ENCODE results near the gene COX5B.

COX5B gene

DNA sequence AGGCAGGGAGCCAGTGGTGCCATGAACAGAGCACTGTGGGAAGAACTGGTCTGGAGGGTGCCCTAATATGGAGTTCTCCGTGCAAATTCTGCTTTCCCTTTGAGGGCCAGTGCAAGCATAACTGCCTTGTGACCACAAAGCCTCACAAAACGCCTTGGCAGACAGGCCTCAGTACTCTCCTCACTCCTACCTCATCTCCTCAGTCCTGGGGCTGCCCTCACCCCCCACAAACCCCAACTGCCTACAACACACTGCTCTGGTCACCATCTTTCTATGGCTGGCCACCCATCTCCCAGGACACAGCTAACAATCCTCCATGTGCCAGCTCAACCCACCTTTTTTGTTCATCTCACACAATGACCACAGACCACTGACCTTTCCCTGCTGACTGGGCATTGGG lies 8.9 kb downstream of the COX5B start:
- FAIRE-seq: no peak

- FAIRE-seq: no peak
These were observed 10.4 kb downstream of the COX5B start for GRCh38 chr2:97656129-97656755.

DNA sequence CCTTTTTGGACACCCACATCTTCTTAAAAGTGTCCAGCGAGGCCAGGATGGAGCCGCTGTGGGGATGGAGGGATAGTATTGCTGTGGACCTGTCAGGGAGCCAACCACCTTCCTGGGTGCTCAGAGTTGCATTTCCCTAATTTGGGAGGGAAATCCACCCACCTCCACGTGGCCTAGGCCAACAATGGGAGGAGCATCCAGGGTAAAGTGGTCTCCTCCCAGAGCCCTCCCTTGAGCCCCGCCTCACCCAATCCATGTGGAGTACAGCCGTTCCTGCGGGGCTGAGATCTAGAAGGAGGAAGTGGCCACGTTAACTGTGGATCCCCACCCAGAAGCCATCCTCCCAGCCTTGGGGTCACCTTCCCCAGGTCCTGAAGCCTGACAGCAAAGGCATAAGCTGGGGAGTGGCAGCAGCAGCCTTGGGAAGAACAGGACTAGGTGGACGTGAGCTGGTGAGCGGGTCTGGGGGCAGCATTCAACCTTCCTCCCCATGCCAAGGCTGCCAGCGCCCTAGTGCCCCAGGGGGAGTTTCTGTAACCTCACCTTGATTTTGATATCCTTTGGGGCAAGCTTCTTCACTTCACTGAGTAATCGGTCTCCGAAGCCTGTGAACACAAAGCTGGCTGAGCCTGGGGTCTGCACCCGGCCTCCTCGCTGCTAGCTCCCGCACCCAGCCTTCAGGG lies 11.2 kb downstream of the COX5B start:
- FAIRE-seq: no peak

DNA sequence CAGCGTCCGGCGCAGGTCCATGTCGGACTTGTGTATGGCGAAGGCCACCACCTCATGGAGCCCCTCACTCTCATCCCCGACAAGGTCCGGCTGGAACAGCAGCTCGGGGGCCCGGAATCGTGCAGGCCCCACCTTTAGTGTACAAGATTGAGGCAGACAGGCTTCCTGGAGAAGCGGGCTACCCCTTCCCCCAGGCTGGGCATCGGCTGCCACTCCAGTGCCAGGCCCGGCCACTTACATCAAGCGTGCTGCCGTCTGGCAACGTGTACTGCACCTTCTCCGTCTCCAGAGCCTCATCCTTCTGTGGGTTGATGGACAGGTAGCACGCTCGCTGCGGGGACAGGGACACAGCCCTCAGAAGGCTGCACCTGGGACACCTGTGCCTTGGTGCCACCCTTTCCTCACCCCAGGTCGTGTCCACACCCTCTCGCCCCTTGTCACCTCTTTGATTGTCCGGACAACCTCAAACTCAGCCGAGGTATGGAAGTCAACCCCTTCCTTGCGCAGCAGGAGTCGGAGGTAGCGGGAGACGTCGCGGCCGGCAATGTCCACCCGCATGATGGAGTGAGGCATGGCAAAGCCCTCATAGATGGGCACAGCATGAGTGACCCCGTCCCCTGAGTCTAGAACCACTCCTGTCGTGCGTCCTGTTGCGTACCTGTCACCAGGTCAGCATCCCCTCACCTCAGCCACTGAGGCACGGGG lies 12.3 kb downstream of the COX5B start:
- no peak for FAIRE-seq

DNA sequence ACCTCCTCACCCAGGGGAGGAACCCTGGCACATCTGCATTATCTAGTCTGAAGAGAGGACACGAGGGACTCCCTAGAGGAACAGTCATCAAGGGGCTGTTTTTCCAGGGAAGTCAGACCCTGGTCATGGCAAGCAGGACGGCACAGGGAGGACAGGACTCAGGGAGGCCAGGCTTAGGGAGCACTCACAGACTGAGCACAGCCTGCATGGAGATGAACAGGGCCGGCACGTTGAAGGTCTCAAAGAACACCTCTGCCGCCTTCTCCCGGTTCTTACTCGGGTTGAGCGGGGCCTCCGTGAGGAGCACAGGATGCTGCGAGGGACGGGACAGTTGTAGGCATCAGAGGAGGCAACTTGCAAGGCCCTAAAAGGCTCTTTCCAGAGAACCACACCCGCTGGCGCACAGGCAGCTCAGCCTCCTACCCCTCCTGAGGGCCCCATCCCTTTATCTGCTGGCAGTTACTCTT lies 12.9 kb downstream of the COX5B start:
- FAIRE-seq: no peak

DNA sequence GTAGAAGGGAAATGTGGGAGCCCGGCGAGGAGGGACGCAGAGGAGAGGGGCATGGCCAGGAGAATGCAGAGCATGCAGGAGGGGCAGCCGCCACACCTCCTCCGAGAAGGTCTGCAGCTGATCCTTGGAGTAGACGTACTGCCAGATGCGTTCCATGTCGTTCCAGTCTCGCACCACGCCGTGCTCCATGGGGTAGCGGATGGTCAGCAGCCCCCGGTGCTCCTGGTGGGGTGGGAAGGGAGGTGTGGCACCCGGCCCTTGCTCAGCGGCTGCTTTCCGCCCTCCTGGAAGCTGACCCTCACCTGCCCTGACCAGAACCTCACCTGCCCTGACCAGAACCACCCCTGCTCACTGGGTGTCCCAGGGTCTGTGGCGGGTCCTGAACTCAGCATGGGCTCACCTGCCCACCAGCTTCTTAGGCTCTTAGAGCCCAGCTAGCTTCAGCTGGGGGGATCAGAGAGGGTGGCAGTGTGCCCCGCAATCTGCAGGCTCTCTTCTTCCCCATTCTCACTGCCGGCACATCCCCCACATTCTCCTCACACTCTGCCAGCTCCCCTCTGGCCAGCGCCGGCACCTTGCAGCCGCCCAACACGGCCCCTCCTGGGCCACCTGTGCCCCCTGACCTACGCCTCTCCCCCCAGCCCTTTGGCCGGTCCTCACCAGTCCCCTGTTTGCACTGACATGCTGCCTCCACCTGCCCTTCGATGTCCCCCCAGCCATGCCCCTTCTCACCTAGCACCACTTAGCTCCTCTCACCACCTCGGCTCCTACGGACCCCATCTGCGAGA lies 13.6 kb downstream of the COX5B start:
- no peak for FAIRE-seq

DNA sequence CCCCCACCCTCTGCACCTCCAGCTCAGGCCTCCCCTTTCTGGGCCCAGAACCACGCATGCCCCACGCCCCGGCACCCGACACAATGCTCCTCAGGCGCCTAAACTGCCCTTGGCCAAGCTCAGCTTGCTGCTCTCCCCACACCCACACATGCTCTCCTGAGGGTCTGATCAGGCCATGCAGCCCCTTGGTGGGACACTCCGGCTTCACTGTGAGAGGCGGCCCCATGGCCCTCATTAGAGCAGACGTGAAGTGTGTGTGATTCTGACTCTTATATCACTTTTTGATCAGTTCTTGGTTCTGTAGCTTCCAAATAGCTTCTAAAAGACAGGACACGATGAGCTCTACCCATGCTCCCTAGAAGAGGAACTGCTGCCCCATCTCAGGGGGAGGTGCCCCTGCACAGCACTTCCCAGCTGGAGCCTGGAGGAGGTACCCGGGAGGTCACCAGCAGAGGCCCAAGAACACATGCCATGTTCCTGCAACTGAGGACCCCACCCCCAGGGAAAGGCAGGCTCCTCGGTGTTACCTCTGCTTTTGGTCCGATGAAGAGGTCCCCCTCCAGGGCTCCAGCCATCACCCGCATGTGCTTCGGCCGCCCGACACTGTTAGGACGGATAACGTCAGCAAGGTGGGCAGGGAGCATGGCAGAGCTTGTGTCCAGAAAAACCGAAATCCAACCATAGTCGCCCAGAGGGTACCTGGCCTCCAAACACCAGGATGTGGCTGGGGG lies 14.3 kb downstream of the COX5B start:
- no peak for FAIRE-seq

- FAIRE-seq: no peak
These were observed 15.0 kb downstream of the COX5B start for GRCh38 chr2:97660775-97661389.

DNA sequence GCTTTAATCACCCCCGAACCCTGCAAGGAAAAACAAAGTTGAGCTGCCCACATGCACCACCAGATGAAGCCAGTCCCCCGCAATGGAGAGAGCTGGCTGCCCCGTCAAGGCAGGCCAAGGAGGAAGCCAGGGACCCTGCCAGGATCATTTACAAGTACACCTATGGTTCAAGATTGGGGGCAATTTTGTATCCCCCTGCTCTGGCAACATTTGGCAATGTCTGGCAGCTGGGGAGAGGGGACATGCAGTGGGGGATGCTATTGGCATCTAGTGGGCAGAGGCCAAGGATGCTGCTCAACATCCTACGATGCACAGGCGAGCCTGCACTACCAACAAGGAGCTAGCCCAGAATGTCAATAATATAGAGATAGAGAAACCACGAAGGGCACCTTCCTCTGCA lies 16.1 kb downstream of the COX5B start:
- no peak for FAIRE-seq

- FAIRE-seq: no peak
These were observed 16.6 kb downstream of the COX5B start for GRCh38 chr2:97662386-97662894.

DNA sequence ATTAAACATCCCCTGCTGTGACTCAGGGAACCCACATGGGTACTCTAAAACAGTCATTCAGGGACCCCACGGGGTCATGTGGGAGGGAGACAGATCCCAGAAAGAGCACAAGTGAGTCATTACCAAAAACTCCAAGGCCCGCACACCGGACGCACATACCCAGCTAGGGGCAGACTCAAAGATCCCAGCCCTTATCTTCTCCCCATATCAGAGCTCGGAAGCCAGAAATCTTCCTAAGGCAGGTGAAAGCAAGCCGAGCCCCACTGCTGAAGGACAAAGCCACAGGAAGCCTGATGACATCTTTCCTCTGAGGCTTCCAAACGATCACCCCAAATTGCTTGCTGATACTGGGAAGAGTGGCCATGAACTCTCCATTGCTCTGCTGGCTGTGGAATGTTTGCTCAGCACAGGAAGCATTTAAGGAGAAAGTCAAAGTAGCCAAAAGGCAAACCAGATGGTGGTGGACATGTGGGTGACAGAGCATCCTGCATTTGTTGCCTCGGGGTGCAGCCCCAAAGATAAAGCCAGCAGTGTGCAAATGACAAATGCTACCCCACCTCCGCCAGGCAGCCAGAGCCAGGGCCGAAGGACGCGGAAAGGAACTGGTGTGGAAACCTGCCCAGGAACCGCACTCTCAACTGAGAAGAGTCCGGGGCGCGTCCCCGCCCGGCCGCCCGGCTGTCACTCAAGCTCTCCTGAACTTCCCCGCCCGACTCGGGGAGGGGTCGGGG lies 17.2 kb downstream of the COX5B start:
- FAIRE-seq: no peak

DNA sequence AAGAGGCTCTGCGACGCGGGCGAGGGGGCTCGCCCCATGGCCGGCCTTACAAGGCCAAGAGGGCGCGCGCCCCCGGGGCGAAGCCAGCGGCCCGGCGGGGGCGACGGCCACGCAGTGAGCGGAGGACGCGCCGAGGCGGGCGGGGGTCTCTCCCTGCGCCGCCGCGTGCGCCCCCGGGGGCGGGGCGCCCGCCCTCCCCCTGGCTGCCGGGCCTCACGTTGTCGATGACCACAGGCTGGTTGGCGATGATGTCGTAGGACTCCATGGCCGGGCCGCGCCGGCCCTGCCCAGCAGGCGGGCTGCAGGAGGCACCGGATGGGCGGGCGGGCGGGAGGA lies 17.7 kb downstream of the COX5B start:
- FAIRE-seq: no peak

DNA sequence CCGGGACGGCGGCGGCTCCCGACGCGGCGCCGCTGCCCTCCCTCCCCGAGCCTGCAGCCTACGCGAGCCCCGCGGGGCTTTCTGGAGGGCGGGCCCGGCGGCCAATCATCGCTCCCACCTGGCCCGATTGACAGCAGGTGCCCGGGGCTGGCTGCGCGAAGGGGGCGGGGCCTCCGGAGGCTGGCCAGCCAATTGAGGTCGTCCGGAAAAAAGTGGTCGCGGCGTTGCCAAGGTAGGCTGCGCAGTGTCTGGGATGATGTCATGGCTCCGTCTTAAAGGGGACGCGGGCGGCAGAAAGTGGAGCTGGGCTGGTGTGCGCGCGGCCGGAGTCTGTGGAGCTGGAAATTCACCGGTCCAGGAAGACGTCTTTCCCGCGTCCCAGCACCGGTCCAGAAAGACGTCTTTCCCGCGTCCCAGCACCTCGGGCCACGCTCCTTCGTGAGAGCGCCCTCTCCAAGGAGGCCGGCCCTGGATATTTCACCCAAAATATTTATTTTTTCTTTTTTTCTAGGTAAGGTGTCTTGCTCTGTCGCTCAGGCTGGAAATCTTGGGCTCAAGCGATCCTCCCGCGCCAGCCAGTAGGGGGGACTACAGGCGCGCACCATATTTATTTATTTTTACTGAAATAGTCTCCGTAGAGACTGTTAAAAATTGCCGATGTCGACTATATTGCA lies 18.2 kb downstream of the COX5B start, which contains the start of gene ACTR1B:
TSS of gene ACTR1B (minus strand) at position 83 of the 674 bp plus-strand sequence. CDS start 154 bp downstream, outside the sequence.
- peak; percentile 80 for FAIRE-seq

- no peak for FAIRE-seq
These were observed 18.7 kb downstream of the COX5B start for GRCh38 chr2:97664636-97664970.

- FAIRE-seq: no peak
These were observed 23.6 kb downstream of the COX5B start, which contains the start of gene C2orf92 for GRCh38 chr2:97669448-97669847. Gene C2orf92 (plus strand): TSS chr2:97669713. CDS start chr2:97669789, 76 bp downstream.

GRCh38 chr2:97670471-97670870 lies 24.6 kb downstream of the COX5B start:
- no peak for FAIRE-seq

GRCh38 chr2:97671526-97671925 lies 25.7 kb downstream of the COX5B start:
- no peak for FAIRE-seq

GRCh38 chr2:97672606-97673140 lies 26.8 kb downstream of the COX5B start:
- peak; percentile 32 for FAIRE-seq

DNA sequence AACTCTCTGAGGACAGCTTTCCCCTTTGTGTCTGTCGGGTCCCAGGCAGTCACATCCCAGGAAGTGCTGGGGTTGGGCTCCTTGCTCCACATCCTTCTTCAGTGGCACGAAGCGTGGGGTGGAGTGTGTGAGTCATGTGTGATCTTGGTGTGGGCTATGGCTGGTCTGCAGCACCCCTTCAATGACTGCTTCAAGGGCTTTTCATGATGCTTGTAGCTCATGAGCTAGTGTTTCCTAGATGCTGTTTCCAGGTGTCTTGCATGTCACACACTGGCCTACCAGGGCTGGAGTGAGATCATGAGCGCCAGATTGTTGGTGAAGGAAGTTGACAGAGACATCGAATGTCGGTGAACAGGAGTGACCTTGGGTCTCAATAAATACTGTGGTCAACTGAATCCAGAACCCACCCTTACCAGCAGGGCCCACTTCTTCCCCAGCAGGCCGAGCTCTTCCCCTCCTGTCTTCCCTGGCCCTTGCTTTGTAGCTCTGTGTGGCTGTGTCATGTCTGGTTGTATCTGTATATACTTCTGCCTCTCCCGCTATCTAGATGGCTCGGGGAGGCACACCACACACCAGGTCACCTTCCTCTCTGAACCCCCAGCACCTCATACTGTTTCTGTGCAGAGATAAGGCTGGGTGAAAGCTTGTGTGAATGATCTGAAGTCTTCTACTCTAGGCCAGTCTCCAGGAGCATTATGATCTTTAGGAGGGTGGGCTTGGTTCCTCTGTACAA lies 27.5 kb downstream of the COX5B start:
- no peak for FAIRE-seq

DNA sequence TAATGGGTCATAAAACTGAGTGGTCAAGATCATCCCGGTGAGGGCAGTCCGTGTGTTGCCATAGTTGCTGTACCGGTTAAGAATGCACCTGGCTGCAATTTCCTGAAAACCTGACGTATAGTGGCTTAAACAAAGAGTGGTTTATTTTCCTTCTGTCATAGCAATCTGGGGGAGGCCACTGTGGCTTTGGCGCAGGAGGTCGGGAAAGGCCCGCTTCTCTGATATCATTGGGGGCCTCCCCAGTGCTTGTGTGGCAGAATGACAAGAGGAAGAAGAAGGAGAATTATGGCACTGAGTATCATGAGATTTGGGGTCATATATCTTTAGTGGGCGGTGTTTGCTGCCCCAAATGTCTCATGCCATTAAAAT lies 28.0 kb downstream of the COX5B start:
- no peak for FAIRE-seq

Data from A204.1 (cell line).